Epithelial cell of esophagus (primary cell): Measurements from ENCODE around the gene DKK3.

Source experiments
- DNase-seq: peaks from one replicate; pipeline ENCODE4 v3.0.0; 2010; ENCODE audit warnings: low read depth
- H3K4me3 ChIP-seq: 2 replicates; pipeline ENCODE4 v1.5.1; 2011; ENCODE audit warnings: mild to moderate bottlenecking, low read length, control low read depth
- TF ChIP-seq, protein P1 (sequence below): IDR thresholded peaks from 2 replicates; pipeline ENCODE4 v1.5.1; 2011; ENCODE audit warnings: low read depth, mild to moderate bottlenecking, low read length, control low read depth, inconsistent platforms; ENCODE audit not compliant: insufficient read depth; ENCODE audit errors: missing control alignments

The DKK3 gene

GRCh38 chr11:11981364-11981763 is 27.1 kb downstream of the DKK3 start:
- H3K4me3 ChIP-seq: no peak overlapping the region
- DNase-seq: no peak
- TF ChIP-seq, protein P1, sequence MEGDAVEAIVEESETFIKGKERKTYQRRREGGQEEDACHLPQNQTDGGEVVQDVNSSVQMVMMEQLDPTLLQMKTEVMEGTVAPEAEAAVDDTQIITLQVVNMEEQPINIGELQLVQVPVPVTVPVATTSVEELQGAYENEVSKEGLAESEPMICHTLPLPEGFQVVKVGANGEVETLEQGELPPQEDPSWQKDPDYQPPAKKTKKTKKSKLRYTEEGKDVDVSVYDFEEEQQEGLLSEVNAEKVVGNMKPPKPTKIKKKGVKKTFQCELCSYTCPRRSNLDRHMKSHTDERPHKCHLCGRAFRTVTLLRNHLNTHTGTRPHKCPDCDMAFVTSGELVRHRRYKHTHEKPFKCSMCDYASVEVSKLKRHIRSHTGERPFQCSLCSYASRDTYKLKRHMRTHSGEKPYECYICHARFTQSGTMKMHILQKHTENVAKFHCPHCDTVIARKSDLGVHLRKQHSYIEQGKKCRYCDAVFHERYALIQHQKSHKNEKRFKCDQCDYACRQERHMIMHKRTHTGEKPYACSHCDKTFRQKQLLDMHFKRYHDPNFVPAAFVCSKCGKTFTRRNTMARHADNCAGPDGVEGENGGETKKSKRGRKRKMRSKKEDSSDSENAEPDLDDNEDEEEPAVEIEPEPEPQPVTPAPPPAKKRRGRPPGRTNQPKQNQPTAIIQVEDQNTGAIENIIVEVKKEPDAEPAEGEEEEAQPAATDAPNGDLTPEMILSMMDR: no peak

DNA sequence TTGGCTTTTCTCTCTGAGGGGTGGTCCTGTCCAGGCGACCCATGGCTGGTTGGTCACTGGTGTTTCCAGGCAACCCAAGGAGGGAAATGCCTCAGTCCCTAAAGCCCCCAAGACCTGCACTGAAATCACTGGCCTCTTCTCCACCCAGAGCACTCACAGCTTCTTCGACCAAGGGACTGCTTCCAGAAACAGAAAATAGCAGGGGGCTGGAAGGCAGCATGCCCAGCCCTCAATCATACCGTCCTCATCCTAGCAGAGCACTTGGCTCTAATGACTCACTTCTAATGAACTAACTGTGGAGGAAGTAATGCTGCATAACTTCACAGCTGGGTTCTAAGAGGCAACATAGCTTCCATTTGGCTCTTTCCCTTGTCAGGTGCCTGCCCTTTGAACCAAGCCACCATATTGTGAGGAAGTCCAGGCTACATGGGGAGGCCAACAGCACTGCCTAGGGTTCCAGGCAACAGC is 27.6 kb downstream of the DKK3 start:
- TF ChIP-seq, protein P1: no peak
- peak; percentile 29 for DNase-seq
- no peak overlapping the region for H3K4me3 ChIP-seq

- no peak overlapping the region for H3K4me3 ChIP-seq
- DNase-seq: no peak
- TF ChIP-seq, protein P1: no peak
These were observed 28.2 kb downstream of the DKK3 start for GRCh38 chr11:11980200-11980599.

- no peak overlapping the region for H3K4me3 ChIP-seq
- DNase-seq: peak; percentile 58
- TF ChIP-seq, protein P1: no peak
These were observed 28.8 kb downstream of the DKK3 start for GRCh38 chr11:11979488-11980117.

DNA sequence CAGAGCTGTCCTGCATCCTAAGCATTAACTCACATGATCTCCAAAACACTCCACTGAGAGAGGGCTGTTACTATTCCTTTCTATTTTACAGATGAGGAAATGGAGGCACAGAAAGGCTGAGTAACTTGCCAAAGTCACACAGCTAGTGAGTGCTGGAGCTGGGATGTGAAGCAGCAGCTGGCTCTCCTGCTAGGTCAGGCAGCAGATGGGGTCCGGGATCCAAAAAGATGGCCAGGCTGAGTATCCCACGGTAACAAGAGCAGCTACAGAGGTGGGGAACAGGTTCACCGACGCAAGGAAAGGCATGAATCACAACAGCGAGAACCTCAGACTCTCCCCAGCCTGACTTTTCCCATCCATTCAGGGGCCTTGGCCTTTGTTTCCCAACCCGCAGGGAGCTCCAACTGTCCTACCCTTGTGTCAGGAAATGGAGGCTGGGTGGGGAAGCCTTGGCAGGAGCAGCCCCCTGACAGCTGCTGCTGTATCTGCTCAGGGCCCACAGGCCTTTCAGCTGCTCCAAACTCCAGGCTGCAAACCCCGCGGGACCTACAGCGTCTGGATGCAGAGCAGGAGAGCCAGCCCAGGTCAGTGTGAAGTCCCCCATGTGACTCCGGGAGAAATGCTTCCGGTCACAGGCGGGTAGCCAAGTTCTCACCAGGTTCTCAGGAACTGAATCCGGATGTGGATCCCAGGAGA is 29.5 kb downstream of the DKK3 start:
- H3K4me3 ChIP-seq: no peak overlapping the region
- TF ChIP-seq, protein P1: no peak
- no peak for DNase-seq

DNA sequence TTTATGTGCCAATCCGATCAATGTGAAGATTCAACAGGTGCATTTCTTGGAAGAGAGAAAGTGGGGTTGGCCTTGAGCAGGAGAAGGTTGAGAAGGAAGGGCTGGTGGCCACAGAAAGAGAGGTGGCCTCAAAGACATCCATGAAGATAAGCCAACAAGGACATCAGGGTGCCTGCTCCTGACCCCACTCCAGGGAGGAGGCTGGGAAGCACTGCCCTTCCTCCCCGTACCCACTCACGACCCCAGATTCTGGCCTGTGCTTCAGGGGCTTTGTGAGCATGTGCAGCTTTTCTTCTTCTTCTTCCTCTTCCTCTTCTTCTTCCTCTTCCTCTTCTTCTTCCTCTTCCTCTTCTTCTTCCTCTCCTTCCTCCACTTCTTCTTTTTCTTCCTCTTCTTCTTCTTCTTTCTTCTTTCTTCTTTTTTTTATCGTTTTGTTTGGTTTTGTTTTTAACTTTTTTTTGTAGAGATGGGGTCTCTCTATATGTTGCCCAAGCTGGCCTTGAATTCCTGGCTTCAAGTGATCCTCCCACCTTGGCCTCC is 30.3 kb downstream of the DKK3 start:
- no peak for DNase-seq
- no peak overlapping the region for H3K4me3 ChIP-seq
- TF ChIP-seq, protein P1: no peak
